Measurements from ENCODE around the gene MMRN2.

Gene MMRN2

DNA sequence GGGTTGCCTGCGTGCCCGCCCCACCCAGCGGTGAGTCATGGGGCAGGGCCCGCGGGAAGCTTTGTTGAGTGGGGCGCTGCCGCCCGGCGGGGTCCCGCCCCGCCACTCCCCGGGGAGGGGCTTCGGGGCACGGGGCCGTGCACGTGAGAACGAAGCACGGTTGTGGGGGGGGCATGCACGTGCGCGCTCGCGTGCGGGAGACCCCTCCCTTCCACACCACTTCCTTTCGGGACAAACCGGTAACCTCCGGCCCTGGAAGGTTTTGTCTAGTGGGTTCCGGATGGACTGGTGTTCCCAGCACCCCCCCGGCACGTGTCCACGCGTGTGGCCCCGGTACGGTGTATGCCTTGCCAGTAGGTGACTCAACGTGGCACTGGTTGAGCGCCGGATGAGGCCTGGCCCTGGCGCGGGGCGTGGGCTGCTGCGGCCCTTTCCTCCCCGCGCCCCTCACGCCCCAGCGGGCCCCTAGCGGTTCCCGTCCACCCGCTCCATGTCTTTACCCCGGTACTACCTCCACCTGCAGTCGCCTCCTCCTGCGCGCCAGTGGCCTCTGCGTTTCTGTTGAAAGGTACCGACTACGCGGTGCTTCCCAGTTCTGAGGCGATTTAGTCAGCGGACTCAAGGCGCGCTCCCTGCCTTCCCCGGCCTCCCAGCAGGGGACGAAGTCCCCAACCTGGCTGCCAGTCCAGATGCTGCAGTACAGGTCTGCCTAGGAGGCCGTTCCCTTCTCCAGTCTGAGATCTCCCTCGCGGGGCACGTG lies 14.0 kb upstream of the MMRN2 start:
- peak overlapping the region; percentile 79 for H3K4me3 ChIP-seq (ENCODE audit: low read length)
- TF ChIP-seq, protein P1, sequence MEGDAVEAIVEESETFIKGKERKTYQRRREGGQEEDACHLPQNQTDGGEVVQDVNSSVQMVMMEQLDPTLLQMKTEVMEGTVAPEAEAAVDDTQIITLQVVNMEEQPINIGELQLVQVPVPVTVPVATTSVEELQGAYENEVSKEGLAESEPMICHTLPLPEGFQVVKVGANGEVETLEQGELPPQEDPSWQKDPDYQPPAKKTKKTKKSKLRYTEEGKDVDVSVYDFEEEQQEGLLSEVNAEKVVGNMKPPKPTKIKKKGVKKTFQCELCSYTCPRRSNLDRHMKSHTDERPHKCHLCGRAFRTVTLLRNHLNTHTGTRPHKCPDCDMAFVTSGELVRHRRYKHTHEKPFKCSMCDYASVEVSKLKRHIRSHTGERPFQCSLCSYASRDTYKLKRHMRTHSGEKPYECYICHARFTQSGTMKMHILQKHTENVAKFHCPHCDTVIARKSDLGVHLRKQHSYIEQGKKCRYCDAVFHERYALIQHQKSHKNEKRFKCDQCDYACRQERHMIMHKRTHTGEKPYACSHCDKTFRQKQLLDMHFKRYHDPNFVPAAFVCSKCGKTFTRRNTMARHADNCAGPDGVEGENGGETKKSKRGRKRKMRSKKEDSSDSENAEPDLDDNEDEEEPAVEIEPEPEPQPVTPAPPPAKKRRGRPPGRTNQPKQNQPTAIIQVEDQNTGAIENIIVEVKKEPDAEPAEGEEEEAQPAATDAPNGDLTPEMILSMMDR (conservative IDR thresholded peaks at IDR 0.05; ENCODE audit: low read length), result no peak; the same call in 1 of the 2 replicates

DNA sequence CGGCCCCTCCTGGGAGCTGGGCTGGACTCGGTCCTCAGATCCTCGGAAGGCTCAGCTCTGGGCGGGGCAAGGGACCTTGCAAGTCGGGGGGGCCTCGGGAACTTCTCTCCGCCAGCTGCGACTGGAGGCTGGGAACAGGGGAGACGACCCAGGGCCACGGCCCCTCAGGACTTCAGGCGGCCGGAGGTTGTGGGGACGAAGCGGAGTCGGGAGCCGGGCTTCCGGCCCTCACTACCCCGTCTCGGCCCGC lies 13.5 kb upstream of the MMRN2 start:
- peak overlapping the region; percentile 79 for H3K4me3 ChIP-seq (ENCODE audit: low read length)
- DNase-seq (ENCODE audit: low read depth), result no peak
- TF ChIP-seq, protein P1 (conservative IDR thresholded peaks at IDR 0.05; ENCODE audit: low read length), result no peak

More for the DNA sequence above, 14.0 kb upstream of the MMRN2 start:
- peak; percentile 89 for DNase-seq (ENCODE audit: low read depth)

DNA sequence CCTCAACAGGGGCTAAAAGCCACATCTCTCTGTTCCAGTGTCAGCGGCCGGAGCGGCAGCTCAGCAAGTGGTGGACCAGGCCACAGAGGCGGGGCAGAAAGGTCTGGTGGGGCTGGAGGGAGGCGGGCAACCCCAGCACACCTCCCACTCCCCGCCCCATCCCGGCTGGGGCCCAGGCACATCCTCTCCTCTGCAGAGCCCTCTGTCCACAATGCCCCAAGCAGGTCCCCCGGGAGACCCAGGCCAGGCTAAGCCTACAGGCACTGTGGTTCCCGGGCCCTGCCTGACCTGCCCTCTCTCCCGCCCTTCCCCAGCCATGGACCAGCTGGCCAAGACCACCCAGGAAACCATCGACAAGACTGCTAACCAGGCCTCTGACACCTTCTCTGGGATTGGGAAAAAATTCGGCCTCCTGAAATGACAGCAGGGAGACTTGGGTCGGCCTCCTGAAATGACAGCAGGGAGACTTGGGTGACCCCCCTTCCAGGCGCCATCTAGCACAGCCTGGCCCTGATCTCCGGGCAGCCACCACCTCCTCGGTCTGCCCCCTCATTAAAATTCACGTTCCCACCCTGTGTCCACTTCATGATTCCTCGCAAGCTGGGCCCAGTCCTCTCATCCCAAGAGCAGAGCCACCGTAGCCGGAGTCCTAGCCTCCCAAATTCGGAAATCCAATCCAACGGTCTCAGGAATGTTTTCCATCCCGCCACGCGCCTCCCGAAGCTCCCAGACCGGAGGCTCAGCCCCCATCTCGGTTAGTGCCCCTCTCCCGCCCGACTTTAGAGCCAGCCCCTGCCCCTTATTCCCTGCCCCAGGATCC lies 13.0 kb upstream of the MMRN2 start:
- DNase-seq (ENCODE audit: low read depth), result peak; percentile 75
- peak overlapping the region; percentile 79 for H3K4me3 ChIP-seq (ENCODE audit: low read length)
- TF ChIP-seq, protein P1 (conservative IDR thresholded peaks at IDR 0.05; ENCODE audit: low read length), result no peak

DNA sequence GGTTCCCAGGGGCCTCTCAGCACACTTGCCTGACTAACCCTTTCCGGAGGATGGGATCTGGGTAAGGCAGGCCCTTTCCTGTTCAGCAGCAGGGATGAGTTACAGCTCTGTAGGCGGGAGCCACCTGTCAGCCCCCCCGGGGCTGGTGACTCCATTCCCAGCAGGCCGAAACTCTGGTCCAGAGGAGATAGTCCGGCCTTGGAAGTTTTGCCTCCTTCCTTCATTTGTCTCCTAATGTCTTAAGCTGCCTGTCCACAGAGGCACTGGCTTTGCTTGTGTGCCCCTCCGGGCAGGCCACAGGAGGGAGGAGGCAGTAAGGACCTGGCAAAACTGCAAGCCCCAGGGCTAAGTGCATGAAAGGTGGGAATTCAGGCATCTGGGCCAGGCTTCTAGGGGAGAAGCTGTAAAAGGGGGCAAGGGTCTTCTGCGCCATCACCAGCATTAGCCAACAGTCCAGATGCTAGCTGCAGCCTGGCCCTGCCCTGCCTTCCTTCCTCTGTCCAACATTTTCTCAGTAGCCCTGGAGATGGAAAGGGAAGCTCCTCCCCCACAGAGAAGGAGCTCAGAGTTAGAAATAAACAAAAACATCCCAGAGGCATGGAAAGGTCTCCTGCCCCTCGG lies 12.1 kb upstream of the MMRN2 start:
- TF ChIP-seq, protein P1 (conservative IDR thresholded peaks at IDR 0.05; ENCODE audit: low read length), result no peak
- peak overlapping the region; percentile 79 for H3K4me3 ChIP-seq (ENCODE audit: low read length)
- DNase-seq (ENCODE audit: low read depth), result peak; percentile 37

DNA sequence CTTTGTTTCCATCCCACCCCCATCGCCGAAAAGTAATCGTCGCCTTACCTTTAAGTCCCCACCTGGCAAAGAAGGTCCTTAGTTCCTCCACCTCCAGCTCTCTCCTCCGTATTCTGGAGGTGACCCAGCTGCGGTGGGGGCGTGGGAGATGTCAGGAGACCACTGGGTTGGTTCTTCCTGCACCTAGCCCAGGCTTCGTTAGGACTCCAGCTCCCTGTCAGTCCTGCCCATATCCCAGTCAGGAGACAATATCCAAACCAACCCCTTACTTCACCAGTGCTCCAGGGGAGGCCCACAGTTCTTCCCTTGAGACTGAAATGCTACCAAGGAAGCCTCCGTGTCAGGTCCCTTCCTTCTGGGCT lies 11.6 kb upstream of the MMRN2 start:
- TF ChIP-seq, protein P1 (conservative IDR thresholded peaks at IDR 0.05; ENCODE audit: low read length), result no peak
- H3K4me3 ChIP-seq (ENCODE audit: low read length), result peak overlapping the region; percentile 79
- DNase-seq (ENCODE audit: low read depth), result no peak

DNA sequence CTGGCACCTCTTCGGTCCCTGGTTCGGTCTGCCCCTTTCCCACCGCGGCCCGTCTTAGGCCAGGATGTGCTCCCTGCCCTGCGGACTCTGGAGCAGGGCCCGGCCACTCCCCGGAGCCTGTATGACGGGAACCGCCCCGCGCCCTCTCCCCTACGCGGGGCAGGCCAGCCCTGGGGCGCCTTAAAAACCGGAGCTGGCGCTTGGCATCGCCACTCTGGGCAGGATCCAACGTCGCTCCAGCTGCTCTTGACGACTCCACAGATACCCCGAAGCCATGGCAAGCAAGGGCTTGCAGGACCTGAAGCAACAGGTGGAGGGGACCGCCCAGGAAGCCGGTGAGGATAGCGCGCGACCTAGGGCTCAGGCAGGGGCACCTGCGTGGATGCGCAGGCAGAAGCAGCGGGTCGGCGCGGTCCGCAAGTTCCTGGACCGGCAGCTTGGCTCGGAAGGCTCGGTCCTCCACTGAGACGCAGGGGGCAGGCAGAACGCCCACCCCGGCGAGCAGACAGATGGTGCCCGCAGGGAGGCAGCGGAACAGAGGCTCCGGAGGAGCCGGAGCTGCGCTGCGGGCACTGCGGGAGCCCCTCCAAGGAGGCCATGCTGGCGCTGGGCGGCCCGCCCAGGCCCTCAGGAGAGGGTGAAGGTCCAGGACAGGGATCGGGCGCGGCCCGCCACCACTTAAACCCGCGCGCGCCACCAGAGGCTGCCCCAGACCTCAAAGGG lies 11.0 kb upstream of the MMRN2 start, which contains the start of gene ADIRF:
Gene ADIRF, plus strand, starts transcription at position 212 of the 723 bp plus-strand sequence. Its CDS starts 63 bp downstream, at position 275.
- TF ChIP-seq, protein P1 (conservative IDR thresholded peaks at IDR 0.05; ENCODE audit: low read length), result no peak
- DNase-seq (ENCODE audit: low read depth), result peak; percentile 21
- peak within 1 kb of the TSS; percentile 79 for H3K4me3 ChIP-seq (ENCODE audit: low read length)
